ENCODE results near the gene GRID2.
"Not testable (repeated sequence)": the region's sequence is repeated elsewhere in the genome, so short reads cannot be mapped to it uniquely, and the experiment has no call there.

The GRID2 gene

GRCh38 chr4:92268642-92269041 lies 35.1 kb upstream of the GRID2 start:
- TF ChIP-seq CTCF (IDR thresholded peaks at IDR 0.05; ENCODE audit: low read depth, low read length, missing control alignments) = no peak
- no peak overlapping the region for H3K4me3 ChIP-seq (replicated peaks; ENCODE audit: low read depth, low read length)
- DNase-seq (ENCODE audit: extremely low read depth, low read depth) = no peak

GRCh38 chr4:92270908-92271307 lies 32.9 kb upstream of the GRID2 start:
- no peak for TF ChIP-seq CTCF (IDR thresholded peaks at IDR 0.05; ENCODE audit: low read depth, low read length, missing control alignments)
- no peak for DNase-seq (ENCODE audit: extremely low read depth, low read depth)
- H3K4me3 ChIP-seq (replicated peaks; ENCODE audit: low read depth, low read length) = no peak overlapping the region

GRCh38 chr4:92271551-92271950 lies 32.2 kb upstream of the GRID2 start:
- not testable (repeated sequence) for DNase-seq (ENCODE audit: extremely low read depth, low read depth); H3K4me3 ChIP-seq (replicated peaks; ENCODE audit: low read depth, low read length)

- H3K4me3 ChIP-seq (replicated peaks; ENCODE audit: low read depth, low read length); DNase-seq (ENCODE audit: extremely low read depth, low read depth): not testable (repeated sequence)
These were observed 26.5 kb upstream of the GRID2 start for GRCh38 chr4:92277057-92277881.

GRCh38 chr4:92279296-92279695 lies 24.5 kb upstream of the GRID2 start:
- H3K4me3 ChIP-seq (replicated peaks; ENCODE audit: low read depth, low read length) = no peak overlapping the region
- no peak for DNase-seq (ENCODE audit: extremely low read depth, low read depth)
- TF ChIP-seq CTCF (IDR thresholded peaks at IDR 0.05; ENCODE audit: low read depth, low read length, missing control alignments) = no peak

GRCh38 chr4:92299152-92299551 lies 4.6 kb upstream of the GRID2 start:
- no peak overlapping the region for H3K4me3 ChIP-seq (replicated peaks; ENCODE audit: low read depth, low read length)
- TF ChIP-seq CTCF (IDR thresholded peaks at IDR 0.05; ENCODE audit: low read depth, low read length, missing control alignments) = no peak

GRCh38 chr4:92304121-92304520 lies 355 bp downstream of the GRID2 start:
- no peak for DNase-seq (ENCODE audit: extremely low read depth, low read depth)
- H3K4me3 ChIP-seq (replicated peaks; ENCODE audit: low read depth, low read length) = no peak overlapping the region
- TF ChIP-seq CTCF (IDR thresholded peaks at IDR 0.05; ENCODE audit: low read depth, low read length, missing control alignments) = no peak

More at GRCh38 chr4:92299152-92299551, 4.6 kb upstream of the GRID2 start:
- DNase-seq (ENCODE audit: extremely low read depth, low read depth) = no peak

GRCh38 chr4:92304606-92305005 lies 840 bp downstream of the GRID2 start:
- H3K4me3 ChIP-seq (replicated peaks; ENCODE audit: low read depth, low read length) = no peak overlapping the region
- TF ChIP-seq CTCF (IDR thresholded peaks at IDR 0.05; ENCODE audit: low read depth, low read length, missing control alignments) = no peak
- no peak for DNase-seq (ENCODE audit: extremely low read depth, low read depth)
